Parathyroid adenoma (tissue), 2 donors: Measurements from ENCODE around the gene SESTD1.

Experiments
- H2AFZ ChIP-seq: fragments of 300-600 bp; sonication (generic); one replicate; pipeline ENCODE4 v1.7.0; 2017; ENCODE audit warnings: antibody characterized with exemption, mild to moderate bottlenecking
- H3K27ac ChIP-seq: fragments of 300-600 bp; sonication (generic); one replicate; pipeline ENCODE4 v1.7.0; 2017
- H3K27me3 ChIP-seq: fragments of 300-600 bp; sonication (generic); one replicate; pipeline ENCODE4 v1.7.0; 2017; ENCODE audit warnings: low read length; ENCODE audit not compliant: control insufficient read depth, insufficient read depth
- H3K36me3 ChIP-seq: fragments of 300-600 bp; sonication (generic); one replicate; pipeline ENCODE4 v1.7.0; 2017; ENCODE audit warnings: low read length; ENCODE audit not compliant: control insufficient read depth, insufficient read depth
- H3K4me1 ChIP-seq: fragments of 300-600 bp; sonication (generic); one replicate; pipeline ENCODE4 v1.7.0; 2017; ENCODE audit warnings: control low read depth
- H3K4me2 ChIP-seq: fragments of 300-600 bp; sonication (generic); one replicate; pipeline ENCODE4 v1.7.0; 2017; ENCODE audit warnings: low read length
- H3K4me3 ChIP-seq: fragments of 300-600 bp; sonication (generic); one replicate; pipeline ENCODE4 v1.7.0; 2017; ENCODE audit warnings: low read depth, low read length
- H3K79me2 ChIP-seq: fragments of 300-600 bp; sonication (generic); one replicate; pipeline ENCODE4 v1.7.0; 2017; ENCODE audit warnings: control low read depth
- H3K9ac ChIP-seq: fragments of 300-600 bp; sonication (generic); one replicate; pipeline ENCODE4 v1.7.0; 2017; ENCODE audit warnings: mild to moderate bottlenecking
- H3K9me3 ChIP-seq: fragments of 300-600 bp; sonication (generic); one replicate; pipeline ENCODE4 v1.7.0; 2017; ENCODE audit warnings: low read length; ENCODE audit not compliant: control insufficient read depth
- CTCF ChIP-seq: fragments of 300-600 bp; sonication (generic); IDR thresholded peaks from one replicate; pipeline ENCODE4 v1.7.0; 2017; ENCODE audit warnings: antibody characterized with exemption, mild to moderate bottlenecking
- donor health status: primary hyperparathyroidism.

SESTD1 gene

GRCh38 chr2:179243046-179243445 lies 21.6 kb downstream of the SESTD1 start:
- H3K9me3 ChIP-seq, result no peaks in the 10 kb centered on the region
- no peak overlapping the region for H3K9ac ChIP-seq
- no peaks in the 10 kb centered on the region for H3K36me3 ChIP-seq
- H3K4me1 ChIP-seq, result peaks cover 5% of the 10 kb centered on the region
- peaks cover 30% of the 10 kb centered on the region for H3K79me2 ChIP-seq
- H2AFZ ChIP-seq, result no peak overlapping the region
- no peak overlapping the region for H3K27ac ChIP-seq
- no peaks in the 10 kb centered on the region for H3K27me3 ChIP-seq
- no peak overlapping the region for H3K4me3 ChIP-seq
- no peak overlapping the region for H3K4me2 ChIP-seq
- no peak for TF ChIP-seq CTCF

- Histone ChIP-seq H3K27ac (no peak overlapping the region), H3K4me3 (no peak overlapping the region), H3K36me3 (no peaks in the 10 kb centered on the region), H3K9me3 (no peaks in the 10 kb centered on the region), H3K79me2 (peaks cover 26% of the 10 kb centered on the region), H2AFZ (no peak overlapping the region), H3K4me1 (peaks cover 5% of the 10 kb centered on the region), H3K4me2 (no peak overlapping the region), H3K27me3 (no peaks in the 10 kb centered on the region), H3K9ac (no peak overlapping the region)
- TF ChIP-seq CTCF, result no peak
Observed at GRCh38 chr2:179240481-179241451, 23.9 kb downstream of the SESTD1 start.

- Histone ChIP-seq H3K4me3 (no peak overlapping the region), H3K27me3 (no peaks in the 10 kb centered on the region), H3K36me3 (no peaks in the 10 kb centered on the region), H3K4me1 (peaks cover 5% of the 10 kb centered on the region), H3K9ac (no peak overlapping the region), H3K9me3 (no peaks in the 10 kb centered on the region), H2AFZ (no peak overlapping the region), H3K79me2 (peaks cover 22% of the 10 kb centered on the region), H3K4me2 (no peak overlapping the region), H3K27ac (no peak overlapping the region)
- TF ChIP-seq CTCF, result no peak
Observed at GRCh38 chr2:179239838-179240237, 24.8 kb downstream of the SESTD1 start.

DNA sequence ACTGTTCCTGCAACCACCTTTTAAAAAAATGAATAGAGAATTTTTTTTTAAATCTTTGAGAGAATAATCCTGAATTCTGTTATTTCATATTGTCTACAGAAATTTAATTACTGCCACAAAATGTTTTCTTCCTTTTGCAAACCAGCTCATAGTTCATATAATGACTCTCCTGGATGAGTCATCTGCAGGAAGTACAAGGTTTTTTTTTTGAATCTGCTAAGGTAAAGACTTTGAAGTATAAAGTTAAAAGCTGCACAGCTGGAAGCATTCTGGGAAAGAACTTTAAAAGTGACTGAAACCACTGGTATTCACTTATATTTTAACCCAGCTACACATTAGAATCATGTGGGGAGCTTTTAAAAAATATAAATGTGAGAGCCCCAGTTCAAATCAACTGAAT lies 25.4 kb downstream of the SESTD1 start:
- Histone ChIP-seq H3K27ac (no peak overlapping the region), H3K36me3 (no peaks in the 10 kb centered on the region), H3K79me2 (peaks cover 15% of the 10 kb centered on the region), H2AFZ (no peak overlapping the region), H3K9me3 (no peaks in the 10 kb centered on the region), H3K4me3 (no peak overlapping the region), H3K4me2 (no peak overlapping the region), H3K4me1 (peaks cover 5% of the 10 kb centered on the region), H3K27me3 (no peaks in the 10 kb centered on the region), H3K9ac (no peak overlapping the region)
- no peak for TF ChIP-seq CTCF
